Astrocyte (in vitro differentiated cells and primary cell): ENCODE results near the gene HSD17B8. TPM values are rescaled to one million over a fixed set of nuclear protein-coding genes. Genes with fewer than 3 reads are reported as not detected.
"Not testable (repeated sequence)": the region's sequence is repeated elsewhere in the genome, so short reads cannot be mapped to it uniquely, and the experiment has no call there.

Experiments used
- DNase-seq: peaks from one replicate; pipeline ENCODE4 v3.0.0-alpha.2; 2010; ENCODE audit warnings: low read depth
- FAIRE-seq: peaks from 2 replicates; lab custom pipeline; 2011; peaks lifted over from hg19 to GRCh38; lab: Jason Lieb, UNC
- H2AFZ ChIP-seq: 2 replicates; pipeline ENCODE4 v1.6.0; 2012; ENCODE audit warnings: low read depth, low read length, inconsistent platforms
- H3K27ac ChIP-seq: 2 replicates; pipeline ENCODE4 v1.5.1; 2011; ENCODE audit warnings: low read depth, low read length, inconsistent platforms
- H3K27me3 ChIP-seq: 2 replicates; pipeline ENCODE4 v1.6.0; 2011; ENCODE audit warnings: low read length, inconsistent platforms; ENCODE audit not compliant: insufficient read depth
- H3K36me3 ChIP-seq: 2 replicates; pipeline ENCODE4 v1.5.1; 2011; ENCODE audit warnings: low read length, inconsistent platforms; ENCODE audit not compliant: insufficient read depth
- H3K4me1 ChIP-seq: 2 replicates; pipeline ENCODE4 v1.5.1; 2011; ENCODE audit warnings: low read length, inconsistent platforms; ENCODE audit not compliant: insufficient read depth
- H3K4me2 ChIP-seq: 2 replicates; pipeline ENCODE4 v1.6.0; 2012; ENCODE audit warnings: low read length, inconsistent platforms
- H3K4me3 ChIP-seq: 2 replicates; pipeline ENCODE4 v1.5.1; 2011; ENCODE audit warnings: low read depth, mild to moderate bottlenecking, low read length, inconsistent platforms; ENCODE audit not compliant: insufficient read depth
- H3K79me2 ChIP-seq: 2 replicates; pipeline ENCODE4 v1.6.0; 2012; ENCODE audit warnings: mild to moderate bottlenecking, low read length, inconsistent platforms; ENCODE audit not compliant: insufficient read depth
- H3K9ac ChIP-seq: 2 replicates; pipeline ENCODE4 v1.6.0; 2012; ENCODE audit warnings: mild to moderate bottlenecking, low read length, inconsistent platforms
- H3K9me3 ChIP-seq: 2 replicates; pipeline ENCODE4 v1.5.1; 2012; ENCODE audit warnings: low read depth, mild to moderate bottlenecking, low read length, inconsistent platforms; ENCODE audit not compliant: insufficient read depth
- H4K20me1 ChIP-seq: 2 replicates; pipeline ENCODE4 v1.6.0; 2012; ENCODE audit warnings: low read length, inconsistent platforms; ENCODE audit not compliant: insufficient read depth
- H3K27ac Mint-ChIP-seq: one replicate; pipeline ENCODE4 v1.8.0; 2021; ENCODE audit warnings: mild to moderate bottlenecking, mixed read lengths; ENCODE audit not compliant: unreplicated experiment
- H3K27me3 Mint-ChIP-seq: one replicate; pipeline ENCODE4 v1.8.0; 2021; ENCODE audit warnings: low read depth, mixed read lengths; ENCODE audit not compliant: unreplicated experiment
- H3K36me3 Mint-ChIP-seq: one replicate; pipeline ENCODE4 v1.8.0; 2021; ENCODE audit warnings: low read depth, mixed read lengths; ENCODE audit not compliant: unreplicated experiment
- H3K4me1 Mint-ChIP-seq: one replicate; pipeline ENCODE4 v1.8.0; 2021; ENCODE audit warnings: low read depth, mixed read lengths; ENCODE audit not compliant: unreplicated experiment
- H3K4me3 Mint-ChIP-seq: one replicate; pipeline ENCODE4 v1.8.0; 2021; ENCODE audit warnings: mild to moderate bottlenecking, moderate library complexity, mixed read lengths; ENCODE audit not compliant: unreplicated experiment
- H3K9me3 Mint-ChIP-seq: one replicate; pipeline ENCODE4 v1.8.0; 2021; ENCODE audit warnings: mild to moderate bottlenecking, mixed read lengths; ENCODE audit not compliant: unreplicated experiment
- EZH2 ChIP-seq: IDR thresholded peaks from 2 replicates; pipeline ENCODE4 v1.6.1; 2012; ENCODE audit warnings: mild to moderate bottlenecking, low read length, inconsistent platforms; ENCODE audit not compliant: insufficient read depth
- total RNA-seq: library from RNA; stranded (reverse); gene quantifications from 2 replicates; pipeline ENCODE4 v1.2.1, GENCODE V29; 2021
- TF ChIP-seq, protein P1 (sequence below): IDR thresholded peaks from 2 replicates; pipeline ENCODE4 v1.5.1; 2011; ENCODE audit warnings: low read depth, mild to moderate bottlenecking, inconsistent platforms, low read length, moderate library complexity; ENCODE audit not compliant: insufficient read depth

The HSD17B8 gene
- total RNA-seq, 1 donor from 2014 or later: 2.1 TPM

DNA sequence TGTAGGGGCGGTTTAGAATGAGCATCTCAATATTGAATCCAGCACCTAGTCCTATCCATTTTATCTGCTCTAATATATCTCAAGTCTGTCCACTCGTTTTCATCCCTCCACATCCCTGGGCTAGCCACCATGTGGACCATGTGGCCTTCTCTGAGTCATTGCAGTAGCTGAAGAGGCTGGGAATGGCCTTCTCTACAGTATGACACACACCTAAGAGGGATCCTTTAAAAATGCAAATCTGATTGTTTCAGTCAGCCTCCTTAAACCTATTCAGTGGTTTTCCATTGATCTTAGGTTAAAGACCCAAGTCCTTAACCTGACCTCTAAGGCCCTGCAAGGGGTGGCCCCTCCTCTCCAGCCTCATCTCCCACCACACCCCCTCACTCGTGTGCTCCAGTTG lies 13.2 kb downstream of the HSD17B8 start:
- Histone ChIP-seq H3K79me2 (no peaks in the 10 kb centered on the region), H3K36me3 (no peaks in the 10 kb centered on the region), H4K20me1 (no peaks in the 10 kb centered on the region), H3K4me3 (no peak overlapping the region), H3K9me3 (no peaks in the 10 kb centered on the region), H2AFZ (no peak overlapping the region), H3K27me3 (peaks cover 3% of the 10 kb centered on the region), H3K4me2 (no peak overlapping the region), H3K4me1 (peaks cover 4% of the 10 kb centered on the region), H3K9ac (no peak overlapping the region), H3K27ac (no peak overlapping the region)
- FAIRE-seq (no peak), DNase-seq (no peak)
- Mint-ChIP-seq H3K36me3 (no peaks in the 10 kb centered on the region), H3K27me3 (peaks cover 51% of the 10 kb centered on the region), H3K4me1 (peaks cover 4% of the 10 kb centered on the region), H3K27ac (no peak overlapping the region), H3K4me3 (no peak overlapping the region), H3K9me3 (peaks cover 4% of the 10 kb centered on the region)
- no peak for TF ChIP-seq EZH2
- TF ChIP-seq, protein P1, sequence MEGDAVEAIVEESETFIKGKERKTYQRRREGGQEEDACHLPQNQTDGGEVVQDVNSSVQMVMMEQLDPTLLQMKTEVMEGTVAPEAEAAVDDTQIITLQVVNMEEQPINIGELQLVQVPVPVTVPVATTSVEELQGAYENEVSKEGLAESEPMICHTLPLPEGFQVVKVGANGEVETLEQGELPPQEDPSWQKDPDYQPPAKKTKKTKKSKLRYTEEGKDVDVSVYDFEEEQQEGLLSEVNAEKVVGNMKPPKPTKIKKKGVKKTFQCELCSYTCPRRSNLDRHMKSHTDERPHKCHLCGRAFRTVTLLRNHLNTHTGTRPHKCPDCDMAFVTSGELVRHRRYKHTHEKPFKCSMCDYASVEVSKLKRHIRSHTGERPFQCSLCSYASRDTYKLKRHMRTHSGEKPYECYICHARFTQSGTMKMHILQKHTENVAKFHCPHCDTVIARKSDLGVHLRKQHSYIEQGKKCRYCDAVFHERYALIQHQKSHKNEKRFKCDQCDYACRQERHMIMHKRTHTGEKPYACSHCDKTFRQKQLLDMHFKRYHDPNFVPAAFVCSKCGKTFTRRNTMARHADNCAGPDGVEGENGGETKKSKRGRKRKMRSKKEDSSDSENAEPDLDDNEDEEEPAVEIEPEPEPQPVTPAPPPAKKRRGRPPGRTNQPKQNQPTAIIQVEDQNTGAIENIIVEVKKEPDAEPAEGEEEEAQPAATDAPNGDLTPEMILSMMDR: no peak

DNA sequence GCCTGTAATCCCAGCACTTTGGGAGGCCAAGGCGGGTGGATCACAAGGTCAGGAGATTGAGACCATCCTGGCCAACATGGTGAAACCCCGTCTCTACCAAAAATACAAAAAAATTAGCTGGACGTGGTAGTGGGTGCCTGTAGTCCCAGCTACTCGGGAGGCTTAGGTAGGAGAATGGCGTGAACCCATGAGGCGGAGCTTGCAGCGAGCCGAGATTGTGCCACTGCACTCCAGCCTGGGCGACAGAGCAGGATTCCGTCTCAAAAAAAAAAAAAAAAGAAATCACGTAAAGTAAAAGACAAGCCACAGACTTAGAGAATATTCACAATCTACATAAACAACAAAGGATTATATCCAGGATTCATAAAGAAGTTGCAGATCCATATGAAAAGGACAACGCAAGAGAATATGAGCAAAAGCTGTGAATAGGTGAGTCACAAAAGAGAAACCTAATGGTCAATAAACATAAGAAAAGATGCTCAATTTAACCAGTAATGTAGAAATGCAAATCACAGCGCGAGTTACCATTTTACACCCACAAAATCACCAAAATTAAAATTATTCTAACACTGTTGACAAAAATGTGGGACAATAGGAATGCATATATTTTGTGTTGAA lies 22.2 kb downstream of the HSD17B8 start:
- H3K79me2 ChIP-seq, H3K4me3 Mint-ChIP-seq, H3K4me2 ChIP-seq, H4K20me1 ChIP-seq, H3K36me3 ChIP-seq, H3K4me1 Mint-ChIP-seq, H3K4me1 ChIP-seq, H3K9me3 ChIP-seq, DNase-seq, H3K9ac ChIP-seq, H3K4me3 ChIP-seq, H3K36me3 Mint-ChIP-seq, H2AFZ ChIP-seq, FAIRE-seq, H3K9me3 Mint-ChIP-seq, H3K27ac ChIP-seq, H3K27ac Mint-ChIP-seq: not testable (repeated sequence)
- peaks cover 20% of the 10 kb centered on the region for H3K27me3 ChIP-seq
- peaks cover 14% of the 10 kb centered on the region for H3K27me3 Mint-ChIP-seq

DNA sequence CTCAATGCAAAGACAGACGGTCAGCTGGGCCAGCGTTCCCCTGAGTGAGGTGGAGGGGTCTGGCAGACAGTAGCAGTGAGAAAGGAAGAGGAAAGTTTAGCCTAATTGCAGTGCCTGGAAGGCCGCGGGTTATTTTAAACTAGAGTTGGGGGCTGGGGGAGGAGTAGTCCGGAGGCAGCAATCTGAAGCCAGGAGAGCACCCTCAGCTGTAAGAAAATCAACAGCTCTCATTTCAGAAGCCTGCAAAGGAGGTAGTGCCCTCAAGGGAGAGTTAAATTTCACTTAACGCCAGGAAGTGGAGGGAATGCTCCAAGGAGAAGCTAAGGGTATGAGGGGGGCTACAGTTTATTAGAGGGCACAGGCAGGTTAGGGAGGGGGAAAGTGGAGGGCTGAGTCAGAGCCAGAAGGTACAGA lies 30.8 kb downstream of the HSD17B8 start:
- no peaks in the 10 kb centered on the region for H3K4me1 ChIP-seq
- TF ChIP-seq EZH2: no peak
- TF ChIP-seq, protein P1: no peak
- H3K27ac ChIP-seq: no peak overlapping the region
- Mint-ChIP-seq H3K4me1 (no peaks in the 10 kb centered on the region), H3K9me3 (peaks cover 2% of the 10 kb centered on the region), H3K4me3 (no peak overlapping the region), H3K36me3 (no peaks in the 10 kb centered on the region), H3K27ac (no peak overlapping the region), H3K27me3 (peaks cover 46% of the 10 kb centered on the region)
- H3K4me2 ChIP-seq: no peak overlapping the region
- H2AFZ ChIP-seq: no peak overlapping the region
- no peak overlapping the region for H3K4me3 ChIP-seq
- no peaks in the 10 kb centered on the region for H3K36me3 ChIP-seq
- DNase-seq: no peak
- H3K9me3 ChIP-seq: no peaks in the 10 kb centered on the region
- no peaks in the 10 kb centered on the region for H3K79me2 ChIP-seq
- peaks cover 29% of the 10 kb centered on the region for H3K27me3 ChIP-seq
- H3K9ac ChIP-seq: no peak overlapping the region
- no peaks in the 10 kb centered on the region for H4K20me1 ChIP-seq
- FAIRE-seq: no peak
